Activated B cell treated with CpG ODN at 0.5 μM for 24 hours (primary cell): ENCODE results near the gene FOXC1. TPM values are rescaled to one million over a fixed set of nuclear protein-coding genes. Genes with fewer than 3 reads are reported as not detected.

Source experiments
- ATAC-seq: fragments of 200-7000 bp; cut with Tn5 transposase; one replicate; pipeline ENCODE4 v1.10.0; 2021; ENCODE audit warnings: low read depth, mild to moderate bottlenecking, moderate library complexity
- CTCF ChIA-PET: fragments of 350-600 bp; sonication (Branson Sonifier 250); formaldehyde crosslinking; loops from one replicate; lab custom pipeline; 2021; ENCODE audit warnings: antibody characterized with exemption; lab: Charles Lee
- POLR2A ChIA-PET: fragments of 350-600 bp; sonication (Branson Sonifier 250); formaldehyde crosslinking; loops from one replicate; lab custom pipeline; 2021; ENCODE audit warnings: antibody characterized with exemption; lab: Charles Lee
- DNase-seq: peaks from one replicate; pipeline ENCODE4 v3.0.0; 2022
- H3K27ac Mint-ChIP-seq: one replicate; pipeline ENCODE4 v1.8.0; 2020; ENCODE audit warnings: mixed read lengths
- H3K27me3 Mint-ChIP-seq: one replicate; pipeline ENCODE4 v1.8.0; 2021; ENCODE audit warnings: mixed read lengths
- H3K36me3 Mint-ChIP-seq: one replicate; pipeline ENCODE4 v1.8.0; 2021; ENCODE audit warnings: low read depth, mixed read lengths
- H3K4me1 Mint-ChIP-seq: one replicate; pipeline ENCODE4 v1.8.0; 2021; ENCODE audit warnings: mixed read lengths
- H3K4me3 Mint-ChIP-seq: one replicate; pipeline ENCODE4 v1.8.0; 2020; ENCODE audit warnings: mild to moderate bottlenecking, mixed read lengths
- H3K9me3 Mint-ChIP-seq: one replicate; pipeline ENCODE4 v1.8.0; 2020; ENCODE audit warnings: mixed read lengths
- intact Hi-C: fragments of 100-400 bp; cut with micrococcal nuclease; formaldehyde crosslinking; loops from one replicate; pipeline ENCODE4 v1.15.1; 2024
- total RNA-seq: library from RNA; stranded (reverse); gene quantifications from 2 replicates; pipeline ENCODE4 v1.2.3, GENCODE V29; 2022
- TF ChIP-seq, protein P1 (sequence below): fragments of 200-600 bp; IDR thresholded peaks from one replicate; pipeline ENCODE4 v1.8.0; 2022; ENCODE audit warnings: antibody characterized with exemption, mild to moderate bottlenecking

The FOXC1 gene
- total RNA-seq, 1 donor from 2014 or later, result 1.00 TPM

DNA sequence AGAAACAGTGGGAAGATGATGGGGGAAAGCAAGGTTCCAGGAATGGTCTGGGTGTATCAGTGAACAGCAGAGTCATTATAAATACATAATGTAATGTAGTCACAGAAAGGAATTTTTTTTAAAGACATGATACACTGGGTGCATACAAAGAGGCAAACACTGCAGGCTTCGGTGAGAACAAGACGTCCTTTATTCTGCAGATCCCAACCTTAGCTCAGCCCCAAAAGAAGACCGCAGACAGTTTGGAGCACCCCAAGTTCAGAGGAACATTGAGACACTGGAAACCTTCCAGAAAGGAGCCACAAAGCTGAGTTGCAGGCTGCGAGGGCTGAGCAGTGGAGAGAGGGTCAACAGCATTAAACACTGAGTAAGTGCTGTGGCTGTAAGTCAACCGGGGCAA lies 30.6 kb upstream of the FOXC1 start:
- ATAC-seq (no peak), DNase-seq (no peak)
- Mint-ChIP-seq H3K36me3 (no peaks in the 10 kb centered on the region), H3K27ac (no peak overlapping the region), H3K9me3 (no peaks in the 10 kb centered on the region), H3K27me3 (peaks cover 16% of the 10 kb centered on the region), H3K4me3 (no peak overlapping the region), H3K4me1 (peaks cover 4% of the 10 kb centered on the region)
- CTCF ChIA-PET, result no interaction called here
- POLR2A ChIA-PET, result no interaction called here
- TF ChIP-seq, protein P1, sequence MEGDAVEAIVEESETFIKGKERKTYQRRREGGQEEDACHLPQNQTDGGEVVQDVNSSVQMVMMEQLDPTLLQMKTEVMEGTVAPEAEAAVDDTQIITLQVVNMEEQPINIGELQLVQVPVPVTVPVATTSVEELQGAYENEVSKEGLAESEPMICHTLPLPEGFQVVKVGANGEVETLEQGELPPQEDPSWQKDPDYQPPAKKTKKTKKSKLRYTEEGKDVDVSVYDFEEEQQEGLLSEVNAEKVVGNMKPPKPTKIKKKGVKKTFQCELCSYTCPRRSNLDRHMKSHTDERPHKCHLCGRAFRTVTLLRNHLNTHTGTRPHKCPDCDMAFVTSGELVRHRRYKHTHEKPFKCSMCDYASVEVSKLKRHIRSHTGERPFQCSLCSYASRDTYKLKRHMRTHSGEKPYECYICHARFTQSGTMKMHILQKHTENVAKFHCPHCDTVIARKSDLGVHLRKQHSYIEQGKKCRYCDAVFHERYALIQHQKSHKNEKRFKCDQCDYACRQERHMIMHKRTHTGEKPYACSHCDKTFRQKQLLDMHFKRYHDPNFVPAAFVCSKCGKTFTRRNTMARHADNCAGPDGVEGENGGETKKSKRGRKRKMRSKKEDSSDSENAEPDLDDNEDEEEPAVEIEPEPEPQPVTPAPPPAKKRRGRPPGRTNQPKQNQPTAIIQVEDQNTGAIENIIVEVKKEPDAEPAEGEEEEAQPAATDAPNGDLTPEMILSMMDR, result no peak
- intact Hi-C loops, result no loop called here

DNA sequence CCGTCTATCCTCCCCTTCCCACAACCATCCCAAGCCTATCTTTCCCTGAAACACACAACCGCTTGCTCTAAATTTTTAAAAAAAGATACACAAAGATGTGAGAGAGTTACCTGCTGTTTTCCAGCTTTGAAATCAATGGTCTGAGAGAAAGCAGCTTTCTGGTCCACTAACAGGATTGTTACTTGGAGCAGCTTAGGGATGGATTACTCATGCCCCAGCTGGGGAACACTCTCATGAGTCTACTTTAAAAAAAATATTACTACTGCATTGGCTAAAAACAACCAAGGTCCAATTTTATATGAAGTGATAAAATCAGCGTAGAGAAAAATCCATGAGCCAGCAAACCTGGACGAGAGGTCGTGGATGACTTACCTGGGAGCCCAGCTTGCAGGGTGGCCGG lies 29.6 kb upstream of the FOXC1 start:
- TF ChIP-seq, protein P1, result no peak
- DNase-seq (no peak), ATAC-seq (no peak)
- intact Hi-C loops, result no loop called here
- no peak overlapping the region for H3K27ac Mint-ChIP-seq
- H3K27me3 Mint-ChIP-seq, result peaks cover 16% of the 10 kb centered on the region
- H3K4me1 Mint-ChIP-seq, result peaks cover 4% of the 10 kb centered on the region
- CTCF ChIA-PET, result no interaction called here
- H3K4me3 Mint-ChIP-seq, result no peak overlapping the region
- no peaks in the 10 kb centered on the region for H3K9me3 Mint-ChIP-seq
- POLR2A ChIA-PET, result no interaction called here
- no peaks in the 10 kb centered on the region for H3K36me3 Mint-ChIP-seq

DNA sequence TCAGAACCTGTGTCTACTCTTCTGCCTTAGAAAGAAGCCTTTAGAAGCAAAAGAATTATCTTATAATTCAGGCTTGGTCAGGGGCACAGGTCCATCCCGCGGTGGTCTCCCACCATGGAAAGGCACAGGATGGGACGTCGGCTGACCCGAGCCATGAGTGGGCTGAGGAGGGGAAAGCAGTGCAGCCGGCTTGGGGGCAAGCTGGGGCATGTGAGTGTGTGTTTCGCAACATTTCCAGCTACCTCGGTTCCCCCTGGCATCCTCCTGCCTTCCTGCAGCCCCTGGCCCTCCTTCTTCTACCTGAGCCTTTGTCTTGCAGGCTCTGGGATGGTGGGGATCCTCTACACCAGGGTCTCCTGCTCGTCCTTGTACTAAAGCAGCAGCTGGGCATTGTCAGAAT lies 29.1 kb upstream of the FOXC1 start:
- Mint-ChIP-seq H3K9me3 (no peaks in the 10 kb centered on the region), H3K4me3 (no peak overlapping the region), H3K27me3 (peaks cover 16% of the 10 kb centered on the region), H3K27ac (no peak overlapping the region), H3K4me1 (peaks cover 4% of the 10 kb centered on the region), H3K36me3 (no peaks in the 10 kb centered on the region)
- ATAC-seq (no peak), DNase-seq (no peak)
- intact Hi-C loops, result no loop called here
- CTCF ChIA-PET, result no interaction called here
- TF ChIP-seq, protein P1, result no peak
- POLR2A ChIA-PET, result no interaction called here

DNA sequence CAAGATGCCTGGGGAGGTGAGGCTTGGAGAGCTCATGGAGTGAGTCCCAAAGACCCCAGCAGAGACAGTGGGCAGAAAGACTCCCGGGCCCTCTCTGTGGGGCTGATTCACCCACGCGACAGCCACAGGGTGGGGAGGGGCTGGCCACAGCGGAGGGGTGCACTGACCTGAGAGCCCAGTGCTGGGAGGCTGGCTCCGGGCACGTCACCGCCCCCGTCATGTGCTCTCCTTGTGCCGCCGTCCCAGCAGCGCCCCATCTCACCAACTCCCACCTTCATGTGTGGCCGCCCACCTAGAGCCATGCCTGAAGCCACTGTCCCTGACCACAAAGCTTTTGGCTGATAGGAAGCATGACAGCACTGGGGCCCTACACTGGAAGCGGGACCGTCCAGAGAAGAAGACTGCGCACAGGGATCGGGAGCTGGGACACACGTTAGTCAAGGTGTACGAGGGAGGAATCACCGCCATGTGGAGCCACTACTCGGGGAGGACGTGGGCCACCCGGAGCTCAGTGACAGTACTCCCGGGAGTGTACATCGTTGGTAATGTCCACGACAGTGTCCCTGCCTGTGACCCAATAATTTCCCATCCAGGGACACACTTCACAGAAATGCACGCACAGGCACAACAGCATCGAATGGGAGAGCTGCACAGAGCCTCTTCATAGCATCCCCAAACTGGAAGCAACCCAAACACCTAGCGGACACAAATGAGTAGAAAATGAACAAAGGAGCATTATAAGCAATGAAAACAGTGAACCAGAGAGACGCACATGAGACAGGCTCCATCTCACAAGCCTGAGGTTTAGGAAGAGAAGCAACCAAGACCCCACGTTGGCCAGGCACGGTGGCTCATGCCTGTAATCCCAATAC lies 28.4 kb upstream of the FOXC1 start:
- ChIA-PET CTCF (no interaction called here), POLR2A (no interaction called here)
- H3K4me1 Mint-ChIP-seq, result peaks cover 4% of the 10 kb centered on the region
- DNase-seq (no peak), ATAC-seq (no peak)
- TF ChIP-seq, protein P1, result no peak
- peaks cover 16% of the 10 kb centered on the region for H3K27me3 Mint-ChIP-seq
- H3K9me3 Mint-ChIP-seq, result no peaks in the 10 kb centered on the region
- H3K4me3 Mint-ChIP-seq, result no peak overlapping the region
- intact Hi-C loops, result no loop called here
- no peak overlapping the region for H3K27ac Mint-ChIP-seq
- no peaks in the 10 kb centered on the region for H3K36me3 Mint-ChIP-seq

DNA sequence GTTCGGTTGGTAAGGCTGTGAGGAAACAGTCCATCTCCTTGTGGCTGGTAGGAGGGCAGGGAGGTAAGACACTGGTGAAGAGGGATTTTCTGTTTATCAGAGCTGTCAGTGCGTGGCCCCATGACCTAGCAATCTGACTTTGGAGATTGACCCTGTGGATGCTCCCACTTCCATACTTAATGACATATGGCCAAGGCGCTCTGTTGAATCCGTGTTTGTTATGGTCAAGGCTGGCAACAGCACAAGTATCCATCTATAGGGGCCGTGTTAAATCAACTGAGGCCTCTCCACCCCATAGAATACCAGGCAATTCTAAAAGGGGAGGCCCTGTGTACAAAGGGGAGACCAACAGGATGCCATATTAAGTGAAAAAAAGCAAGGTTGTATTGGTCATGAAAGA lies 25.6 kb upstream of the FOXC1 start:
- TF ChIP-seq, protein P1, result no peak
- no peaks in the 10 kb centered on the region for H3K9me3 Mint-ChIP-seq
- no peak for ATAC-seq

More for the DNA sequence above, 25.6 kb upstream of the FOXC1 start:
- POLR2A ChIA-PET, result no interaction called here
- Mint-ChIP-seq H3K4me3 (no peak overlapping the region), H3K4me1 (no peaks in the 10 kb centered on the region), H3K27me3 (peaks cover 14% of the 10 kb centered on the region), H3K27ac (no peak overlapping the region), H3K36me3 (no peaks in the 10 kb centered on the region)
- intact Hi-C loops, result no loop called here
- CTCF ChIA-PET, result no interaction called here
- DNase-seq, result no peak
